Measurements from ENCODE around the gene AFAP1.
"Not testable (repeated sequence)": the region's sequence is repeated elsewhere in the genome, so short reads cannot be mapped to it uniquely, and the experiment has no call there.

Gene AFAP1

DNA sequence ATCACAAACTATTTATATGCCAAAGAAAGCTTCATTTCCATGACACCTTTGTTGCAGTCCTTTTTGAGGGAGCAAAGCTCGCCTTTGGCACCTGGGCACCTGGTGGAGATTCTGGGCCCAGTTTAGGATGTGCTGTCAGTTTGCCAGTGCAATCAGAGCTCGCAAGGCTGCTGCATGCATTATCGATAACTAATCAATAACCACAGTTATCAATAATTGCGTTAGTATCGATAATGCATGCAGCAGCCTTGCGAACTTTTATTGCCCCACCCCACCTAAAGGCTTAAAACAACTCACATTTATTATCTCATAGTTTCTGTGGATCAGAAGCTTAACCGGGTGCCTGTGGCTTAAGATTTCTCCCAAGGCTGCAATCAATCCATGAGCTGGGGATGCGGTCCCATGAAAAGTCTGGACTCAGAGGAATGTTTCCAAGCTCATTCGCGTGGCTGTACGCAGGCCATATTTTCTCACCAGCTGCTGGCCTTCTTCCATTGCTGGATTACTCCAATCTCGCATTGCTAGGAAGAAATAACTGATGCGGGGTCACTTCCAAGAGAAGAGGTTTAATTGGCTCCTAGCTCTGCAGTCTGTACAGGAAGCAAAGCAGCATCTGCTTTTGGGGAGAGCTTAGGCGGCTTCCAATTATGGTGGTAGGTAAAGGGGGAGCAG, 6.2 kb upstream of the AFAP1 start:
- Histone ChIP-seq H3K4me3 (ENCODE audit: control insufficient read depth in 1 of 7, extremely low read depth in 1 of 7, insufficient read depth in 4 of 7, low read depth in 2 of 7, low read length in 6 of 7) (no peak overlapping the region), H3K27me3 (replicated peaks in 2 of 5; ENCODE audit: control insufficient read depth in 4 of 5, insufficient read depth in 5 of 5, low read length in 4 of 5) (peaks cover 0 to 88% (median 18%) of the 10 kb centered on the region in 5 experiments), H3K4me1 (ENCODE audit: control extremely low read depth in 1 of 4, control insufficient read depth in 4 of 4, insufficient read depth in 4 of 4, low read length in 3 of 4) (no peaks in the 10 kb centered on the region), H3K36me3 (ENCODE audit: control insufficient read depth in 4 of 4, insufficient read depth in 4 of 4, low read length in 3 of 4) (no peaks in the 10 kb centered on the region), H3K27ac (ENCODE audit: insufficient read depth in 1 of 2, low read depth in 1 of 2, low read length in 2 of 2, poor library complexity in 1 of 2, severe bottlenecking in 2 of 2) (no peak overlapping the region), H3K9me3 (ENCODE audit: control extremely low read depth in 1 of 5, control insufficient read depth in 4 of 5, insufficient read depth in 2 of 5, low read depth in 1 of 5, low read length in 4 of 5) (peaks cover 0 to 4% (median 0%) of the 10 kb centered on the region in 5 experiments)
- ChIA-PET CTCF (interaction anchor here (1.0 kb wide), 1 partner anchor 143 kb away, joined by 4 read pairs; no protein-coding TSS in a partner anchor), POLR2A (no interaction called here)
- WGBS (ENCODE audit: insufficient coverage): 98% methylated on average over 13 of the region's 14 CpGs
- no peak for DNase-seq

DNA sequence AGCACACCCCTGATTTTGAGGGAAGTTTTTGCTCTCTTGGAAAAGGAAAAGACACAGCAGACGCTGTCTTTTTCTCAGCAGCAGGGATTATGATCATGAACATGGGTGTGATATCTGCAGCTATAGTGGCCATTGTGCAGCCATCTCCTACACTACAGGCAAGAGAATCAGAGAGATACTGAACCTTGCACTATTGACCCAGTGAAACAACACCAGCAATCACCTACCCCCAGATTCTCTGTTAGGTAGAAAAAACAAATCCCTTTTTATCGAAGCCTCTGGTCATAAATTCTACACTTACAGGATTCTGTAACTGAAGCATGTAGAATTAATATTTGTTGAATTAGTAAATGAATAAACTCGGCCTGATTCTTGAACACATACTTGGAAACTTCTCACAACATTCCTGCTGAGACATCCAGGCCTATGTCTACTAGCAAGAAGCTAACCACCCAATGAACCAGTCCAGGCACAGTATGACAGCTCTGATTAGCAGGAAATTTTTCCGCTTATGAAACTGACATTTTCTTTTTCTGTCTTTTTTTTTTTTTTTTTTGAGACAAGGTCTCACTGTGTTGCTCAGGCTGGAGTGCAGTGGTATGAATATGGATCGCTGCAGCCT, 5.0 kb upstream of the AFAP1 start:
- CTCF ChIA-PET: no interaction called here
- POLR2A ChIA-PET: no interaction called here
- Histone ChIP-seq H3K36me3 (ENCODE audit: control insufficient read depth in 4 of 4, insufficient read depth in 4 of 4, low read length in 3 of 4) (no peaks in the 10 kb centered on the region), H3K4me3 (ENCODE audit: control insufficient read depth in 1 of 7, extremely low read depth in 1 of 7, insufficient read depth in 4 of 7, low read depth in 2 of 7, low read length in 6 of 7) (no peak overlapping the region), H3K9me3 (ENCODE audit: control extremely low read depth in 1 of 5, control insufficient read depth in 4 of 5, insufficient read depth in 2 of 5, low read depth in 1 of 5, low read length in 4 of 5) (peaks cover 0 to 5% (median 0%) of the 10 kb centered on the region in 5 experiments), H3K27me3 (replicated peaks in 2 of 5; ENCODE audit: control insufficient read depth in 4 of 5, insufficient read depth in 5 of 5, low read length in 4 of 5) (peaks cover 0 to 87% (median 18%) of the 10 kb centered on the region in 5 experiments), H3K27ac (ENCODE audit: insufficient read depth in 1 of 2, low read depth in 1 of 2, low read length in 2 of 2, poor library complexity in 1 of 2, severe bottlenecking in 2 of 2) (no peak overlapping the region), H3K4me1 (ENCODE audit: control extremely low read depth in 1 of 4, control insufficient read depth in 4 of 4, insufficient read depth in 4 of 4, low read length in 3 of 4) (no peaks in the 10 kb centered on the region)
- DNase-seq: no peak
- WGBS (ENCODE audit: insufficient coverage): 100% methylated on average over 1 of the region's 5 CpGs

GRCh38 chr4:7943688-7944087, 4.0 kb upstream of the AFAP1 start:
- H3K36me3 ChIP-seq (ENCODE audit: control insufficient read depth in 4 of 4, insufficient read depth in 4 of 4, low read length in 3 of 4); POLR2A ChIA-PET; CTCF ChIA-PET; DNase-seq; H3K27ac ChIP-seq (ENCODE audit: insufficient read depth in 1 of 2, low read depth in 1 of 2, low read length in 2 of 2, poor library complexity in 1 of 2, severe bottlenecking in 2 of 2); H3K9me3 ChIP-seq (ENCODE audit: control extremely low read depth in 1 of 5, control insufficient read depth in 4 of 5, insufficient read depth in 2 of 5, low read depth in 1 of 5, low read length in 4 of 5); H3K4me1 ChIP-seq (ENCODE audit: control extremely low read depth in 1 of 4, control insufficient read depth in 4 of 4, insufficient read depth in 4 of 4, low read length in 3 of 4); H3K4me3 ChIP-seq (ENCODE audit: control insufficient read depth in 1 of 7, extremely low read depth in 1 of 7, insufficient read depth in 4 of 7, low read depth in 2 of 7, low read length in 6 of 7): not testable (repeated sequence)
- WGBS (ENCODE audit: insufficient coverage): 94% methylated on average over 2 of the region's 4 CpGs
- H3K27me3 ChIP-seq (replicated peaks in 2 of 5; ENCODE audit: control insufficient read depth in 4 of 5, insufficient read depth in 5 of 5, low read length in 4 of 5): peaks cover 0 to 86% (median 18%) of the 10 kb centered on the region in 5 experiments

DNA sequence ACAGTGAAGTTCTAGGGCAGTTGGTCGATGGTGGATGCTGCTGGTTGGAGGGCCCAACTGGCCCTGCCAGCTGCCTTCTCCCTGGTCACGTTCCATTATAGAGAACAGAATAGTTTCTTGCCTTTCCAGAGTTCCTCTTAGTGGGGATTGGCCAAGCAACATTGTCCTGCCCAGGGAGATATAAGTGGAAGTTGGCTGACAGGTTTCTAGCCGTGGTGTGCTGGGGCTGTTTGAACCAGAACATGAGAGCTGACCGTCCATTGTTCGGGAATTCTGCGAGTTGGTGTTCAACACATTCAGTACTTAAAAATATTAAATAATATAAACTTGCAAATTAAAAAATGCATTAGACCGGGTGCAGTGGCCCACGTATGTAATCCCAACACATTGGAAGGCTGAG, 3.5 kb upstream of the AFAP1 start:
- WGBS (ENCODE audit: insufficient coverage): 94% methylated on average over 3 of the region's 8 CpGs
- no peak for DNase-seq
- Histone ChIP-seq H3K27me3 (replicated peaks in 2 of 5; ENCODE audit: control insufficient read depth in 4 of 5, insufficient read depth in 5 of 5, low read length in 4 of 5) (peaks cover 0 to 87% (median 22%) of the 10 kb centered on the region in 5 experiments), H3K4me3 (ENCODE audit: control insufficient read depth in 1 of 7, extremely low read depth in 1 of 7, insufficient read depth in 4 of 7, low read depth in 2 of 7, low read length in 6 of 7) (no peak overlapping the region), H3K4me1 (ENCODE audit: control extremely low read depth in 1 of 4, control insufficient read depth in 4 of 4, insufficient read depth in 4 of 4, low read length in 3 of 4) (peaks cover 0 to 8% (median 5%) of the 10 kb centered on the region in 4 experiments), H3K27ac (ENCODE audit: insufficient read depth in 1 of 2, low read depth in 1 of 2, low read length in 2 of 2, poor library complexity in 1 of 2, severe bottlenecking in 2 of 2) (no peak overlapping the region), H3K9me3 (ENCODE audit: control extremely low read depth in 1 of 5, control insufficient read depth in 4 of 5, insufficient read depth in 2 of 5, low read depth in 1 of 5, low read length in 4 of 5) (peaks cover 0 to 5% (median 0%) of the 10 kb centered on the region in 5 experiments), H3K36me3 (ENCODE audit: control insufficient read depth in 4 of 4, insufficient read depth in 4 of 4, low read length in 3 of 4) (no peaks in the 10 kb centered on the region)
- CTCF ChIA-PET: no interaction called here
- POLR2A ChIA-PET: no interaction called here

DNA sequence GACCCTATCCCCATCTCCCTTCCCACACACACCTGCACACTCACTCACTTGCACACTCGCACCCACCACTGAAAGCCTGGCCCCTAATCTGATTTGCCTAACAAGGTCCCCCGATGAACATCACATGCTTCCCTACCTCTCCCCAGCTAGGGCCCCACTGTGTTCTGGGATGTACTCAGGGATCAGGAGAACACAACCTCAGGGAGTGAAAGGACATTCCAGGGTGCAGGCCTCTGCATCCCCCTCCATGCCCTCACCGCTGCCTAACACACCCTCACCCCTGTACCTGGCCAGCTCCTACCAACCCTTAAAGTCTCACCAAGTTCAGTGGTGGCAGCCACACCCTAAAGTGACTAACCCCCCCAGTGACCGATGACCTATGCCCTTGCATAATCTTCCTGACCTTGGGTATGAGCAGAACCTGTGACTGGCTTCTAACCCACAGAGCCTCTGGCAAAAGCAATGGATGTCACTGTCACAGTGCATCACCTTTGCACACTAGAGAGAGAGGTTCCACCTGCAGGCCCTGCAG, 2.4 kb upstream of the AFAP1 start:
- Histone ChIP-seq H3K27ac (ENCODE audit: insufficient read depth in 1 of 2, low read depth in 1 of 2, low read length in 2 of 2, poor library complexity in 1 of 2, severe bottlenecking in 2 of 2) (no peak overlapping the region), H3K4me1 (ENCODE audit: control extremely low read depth in 1 of 4, control insufficient read depth in 4 of 4, insufficient read depth in 4 of 4, low read length in 3 of 4) (peaks cover 0 to 9% (median 5%) of the 10 kb centered on the region in 4 experiments), H3K36me3 (ENCODE audit: control insufficient read depth in 4 of 4, insufficient read depth in 4 of 4, low read length in 3 of 4) (no peaks in the 10 kb centered on the region), H3K4me3 (ENCODE audit: control insufficient read depth in 1 of 7, extremely low read depth in 1 of 7, insufficient read depth in 4 of 7, low read depth in 2 of 7, low read length in 6 of 7) (no peak overlapping the region), H3K27me3 (replicated peaks in 2 of 5; ENCODE audit: control insufficient read depth in 4 of 5, insufficient read depth in 5 of 5, low read length in 4 of 5) (peaks cover under 1 to 88% (median 26%) of the 10 kb centered on the region in 5 experiments), H3K9me3 (ENCODE audit: control extremely low read depth in 1 of 5, control insufficient read depth in 4 of 5, insufficient read depth in 2 of 5, low read depth in 1 of 5, low read length in 4 of 5) (peaks cover 0 to 5% (median 0%) of the 10 kb centered on the region in 5 experiments)
- 97% methylated on average over 4 of the region's 4 CpGs for WGBS (ENCODE audit: insufficient coverage)
- DNase-seq: no peak
- ChIA-PET CTCF (interaction anchor here (1.3 kb wide), 1 partner anchor 10 kb away, joined by 3 read pairs; no protein-coding TSS in a partner anchor), POLR2A (no interaction called here)

- ChIA-PET POLR2A (no interaction called here), CTCF (interaction anchor here (1.0 to 1.5 kb wide), 3 partner anchors 10 to 32 kb away, joined by 3 to 4 read pairs (median 3); no protein-coding TSS in a partner anchor)
- H3K27me3 ChIP-seq (replicated peaks in 2 of 5; ENCODE audit: control insufficient read depth in 4 of 5, insufficient read depth in 5 of 5, low read length in 4 of 5): peaks cover 5 to 88% (median 29%) of the 10 kb centered on the region in 5 experiments
- H3K4me1 ChIP-seq (ENCODE audit: control extremely low read depth in 1 of 4, control insufficient read depth in 4 of 4, insufficient read depth in 4 of 4, low read length in 3 of 4): peaks cover 0 to 9% (median 5%) of the 10 kb centered on the region in 4 experiments
- no peak overlapping the region for H3K27ac ChIP-seq (ENCODE audit: insufficient read depth in 1 of 2, low read depth in 1 of 2, low read length in 2 of 2, poor library complexity in 1 of 2, severe bottlenecking in 2 of 2)
- H3K36me3 ChIP-seq (ENCODE audit: control insufficient read depth in 4 of 4, insufficient read depth in 4 of 4, low read length in 3 of 4): no peaks in the 10 kb centered on the region
- H3K9me3 ChIP-seq (ENCODE audit: control extremely low read depth in 1 of 5, control insufficient read depth in 4 of 5, insufficient read depth in 2 of 5, low read depth in 1 of 5, low read length in 4 of 5): peaks cover 0 to 5% (median 0%) of the 10 kb centered on the region in 5 experiments
- DNase-seq: no peak
- no peak overlapping the region for H3K4me3 ChIP-seq (ENCODE audit: control insufficient read depth in 1 of 7, extremely low read depth in 1 of 7, insufficient read depth in 4 of 7, low read depth in 2 of 7, low read length in 6 of 7)
- WGBS (ENCODE audit: insufficient coverage): 80% methylated on average over 11 of the region's 11 CpGs
These were observed 1.7 kb upstream of the AFAP1 start for GRCh38 chr4:7941111-7941964.
